AG04450 (cell line): ENCODE measurements around the gene CEACAM8. TPM values are rescaled to one million over a fixed set of nuclear protein-coding genes. Genes with fewer than 3 reads are reported as not detected.

ENCODE experiments used
- CTCF ChIA-PET: fragments of 300-600, 350-600 bp; formaldehyde crosslinking; extraction: SDS; loops from one replicate; lab custom pipeline; 2022; ENCODE audit warnings: antibody characterized with exemption, inconsistent platforms; lab: Charles Lee
- POLR2A ChIA-PET: fragments of 350-600 bp; formaldehyde crosslinking; extraction: SDS; loops from one replicate; lab custom pipeline; 2021; ENCODE audit warnings: antibody characterized with exemption, inconsistent platforms; lab: Yijun Ruan, JAX
- DNase-seq: peaks from one replicate; pipeline ENCODE4 v3.0.0-alpha.2; 2011; ENCODE audit warnings: low read depth, low spot score
- H3K27ac ChIP-seq: one replicate; pipeline ENCODE4 v1.5.1; 2012; ENCODE audit warnings: low read depth, low read length, control low read depth
- H3K27me3 ChIP-seq: one replicate; pipeline ENCODE4 v1.6.0; 2012; ENCODE audit warnings: low read length; ENCODE audit not compliant: control insufficient read depth, insufficient read depth
- H3K4me3 ChIP-seq: 2 replicates; pipeline ENCODE4 v1.5.1; 2011; ENCODE audit warnings: mild to moderate bottlenecking, low read depth, low read length, control low read depth
- H3K9me3 ChIP-seq: 2 replicates; pipeline ENCODE4 v1.5.1; 2012; ENCODE audit warnings: low read length; ENCODE audit not compliant: control insufficient read depth, insufficient read depth
- CTCF ChIP-seq: IDR thresholded peaks from 2 replicates; pipeline ENCODE4 v1.5.1; 2011; ENCODE audit warnings: low read depth, low read length, control low read depth, inconsistent platforms
- polyA plus RNA-seq: library from polyadenylated mRNA; depleted of rRNA; stranded (reverse); fragments of >200 nt; gene quantifications from 2 replicates; pipeline ENCODE4 v1.2.3, GENCODE V29; 2011

Gene CEACAM8
- polyA plus RNA-seq, 1 experiment: not detected

GRCh38 chr19:42606660-42607351, 12.1 kb upstream of the CEACAM8 start:
- peaks cover 6% of the 10 kb centered on the region for H3K27me3 ChIP-seq
- CTCF ChIA-PET: interaction anchor here (2.4 kb wide), 1 partner anchor 10 kb away, joined by 12 read pairs; no protein-coding TSS in a partner anchor
- TF ChIP-seq CTCF: peak; percentile 70
- H3K4me3 ChIP-seq: no peak overlapping the region
- H3K27ac ChIP-seq: no peak overlapping the region
- no peak for DNase-seq
- POLR2A ChIA-PET: no interaction called here
- H3K9me3 ChIP-seq: no peaks in the 10 kb centered on the region; the same call in 1 of the 2 replicates

- H3K27me3 ChIP-seq: peaks cover 2% of the 10 kb centered on the region
- H3K27ac ChIP-seq: no peak overlapping the region
- H3K4me3 ChIP-seq: no peak overlapping the region
- no peak for DNase-seq
- ChIA-PET CTCF (no interaction called here), POLR2A (no interaction called here)
- H3K9me3 ChIP-seq: no peaks in the 10 kb centered on the region
- TF ChIP-seq CTCF: no peak
Observed at GRCh38 chr19:42601811-42602443, 7.2 kb upstream of the CEACAM8 start.

GRCh38 chr19:42596391-42597072, 1.8 kb upstream of the CEACAM8 start:
- DNase-seq: no peak

GRCh38 chr19:42595550-42596172, 937 bp upstream of the CEACAM8 start:
- TF ChIP-seq CTCF: no peak
- Histone ChIP-seq H3K27me3 (peaks cover 4% of the 10 kb centered on the region), H3K27ac (no peak overlapping the region), H3K4me3 (no peak overlapping the region), H3K9me3 (no peaks in the 10 kb centered on the region; the same call in 1 of the 2 replicates)
- ChIA-PET POLR2A (no interaction called here), CTCF (interaction anchor here (0.5 to 1.5 kb wide), 6 partner anchors 10 to 998 kb away, joined by 3 to 11 read pairs (median 4); no protein-coding TSS in a partner anchor)
- no peak for DNase-seq

More at GRCh38 chr19:42596391-42597072, 1.8 kb upstream of the CEACAM8 start:
- TF ChIP-seq CTCF: peak; percentile 83
- Histone ChIP-seq H3K27me3 (peaks cover 4% of the 10 kb centered on the region), H3K9me3 (no peaks in the 10 kb centered on the region; the same call in 1 of the 2 replicates), H3K4me3 (no peak overlapping the region), H3K27ac (no peak overlapping the region)
- ChIA-PET CTCF (interaction anchor here (0.5 to 1.9 kb wide), 11 partner anchors 11 to 997 kb away, joined by 3 to 12 read pairs (median 4); no protein-coding TSS in a partner anchor), POLR2A (no interaction called here)
